ENCODE results near the gene CRIP1. TPM values are rescaled to one million over a fixed set of nuclear protein-coding genes. Genes with fewer than 3 reads are reported as not detected.

CRIP1 gene
- total and polyA plus RNA-seq, 2 donors (not counting 3 experiments of a cell fraction or from before 2014, with no cell fraction given) = 3.1 to 8.1 TPM

GRCh38 chr14:105525861-105526775 is 39.4 kb downstream of the CRIP1 start, which contains the start of gene TMEM121:
TMEM121 (plus strand) TSS chr14:105526583; CDS start chr14:105528835, 2,252 bp downstream.
- dilution Hi-C loops (cut with MboI; ENCODE audit: extremely low pct_ligation_motif_present, low sequenced_read_pairs) (no loop called here), intact Hi-C loops (cut with micrococcal nuclease) (no loop called here)
- no TSS peak for BruUV-seq (replicated peaks)
- peak within 1 kb of the TSS; percentile 45 to 63 (median 55) for H3K4me3 ChIP-seq (replicated peaks in 1 of 3; ENCODE audit: insufficient read depth in 1 of 3, low read depth in 1 of 3, low read length in 3 of 3)
- H3K4me2 ChIP-seq (ENCODE audit: insufficient read depth, low read length) = peak within 1 kb of the TSS; percentile 61
- H2AFZ ChIP-seq (ENCODE audit: low read depth, low read length) = peak within 1 kb of the TSS; percentile 63
- TF ChIP-seq POLR2A (IDR thresholded peaks at IDR 0.05; ENCODE audit: low read depth, low read length) (no peak), EZH2 (IDR thresholded peaks at IDR 0.05; ENCODE audit: borderline replicate concordance, low read depth, low read length, severe bottlenecking) (peak; percentile 64), POLR2AphosphoS5 (IDR thresholded peaks at IDR 0.05; ENCODE audit: insufficient read depth, low read depth, low read length) (no peak), FOS (IDR thresholded peaks at IDR 0.05; ENCODE audit: borderline replicate concordance, insufficient read depth, low read length) (no peak)
- TF ChIP-seq, protein P1, sequence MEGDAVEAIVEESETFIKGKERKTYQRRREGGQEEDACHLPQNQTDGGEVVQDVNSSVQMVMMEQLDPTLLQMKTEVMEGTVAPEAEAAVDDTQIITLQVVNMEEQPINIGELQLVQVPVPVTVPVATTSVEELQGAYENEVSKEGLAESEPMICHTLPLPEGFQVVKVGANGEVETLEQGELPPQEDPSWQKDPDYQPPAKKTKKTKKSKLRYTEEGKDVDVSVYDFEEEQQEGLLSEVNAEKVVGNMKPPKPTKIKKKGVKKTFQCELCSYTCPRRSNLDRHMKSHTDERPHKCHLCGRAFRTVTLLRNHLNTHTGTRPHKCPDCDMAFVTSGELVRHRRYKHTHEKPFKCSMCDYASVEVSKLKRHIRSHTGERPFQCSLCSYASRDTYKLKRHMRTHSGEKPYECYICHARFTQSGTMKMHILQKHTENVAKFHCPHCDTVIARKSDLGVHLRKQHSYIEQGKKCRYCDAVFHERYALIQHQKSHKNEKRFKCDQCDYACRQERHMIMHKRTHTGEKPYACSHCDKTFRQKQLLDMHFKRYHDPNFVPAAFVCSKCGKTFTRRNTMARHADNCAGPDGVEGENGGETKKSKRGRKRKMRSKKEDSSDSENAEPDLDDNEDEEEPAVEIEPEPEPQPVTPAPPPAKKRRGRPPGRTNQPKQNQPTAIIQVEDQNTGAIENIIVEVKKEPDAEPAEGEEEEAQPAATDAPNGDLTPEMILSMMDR (IDR thresholded peaks at IDR 0.05; ENCODE audit: extremely low read depth in 1 of 2, insufficient read depth in 1 of 2, low read depth in 1 of 2, low read length in 2 of 2) = no peak
- TF ChIP-seq, protein P2, sequence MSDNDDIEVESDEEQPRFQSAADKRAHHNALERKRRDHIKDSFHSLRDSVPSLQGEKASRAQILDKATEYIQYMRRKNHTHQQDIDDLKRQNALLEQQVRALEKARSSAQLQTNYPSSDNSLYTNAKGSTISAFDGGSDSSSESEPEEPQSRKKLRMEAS (IDR thresholded peaks at IDR 0.05; ENCODE audit: insufficient read depth, insufficient read length) = no peak
- H3K27me3 ChIP-seq (ENCODE audit: control insufficient read depth in 2 of 2, insufficient read depth in 2 of 2, low read length in 2 of 2) = peaks cover 6 to 7% of the 10 kb centered on the region in 2 experiments
- no peak within 1 kb of the TSS for H3K27ac ChIP-seq (ENCODE audit: insufficient read depth, low read depth, low read length)
- ChIA-PET CTCF (no interaction called here), POLR2A (no interaction called here)
- no peaks in the 10 kb centered on the region for H4K20me1 ChIP-seq (replicated peaks; ENCODE audit: control insufficient read depth, extremely low read depth, insufficient read depth, low read length)
- H3K4me1 ChIP-seq (ENCODE audit: control insufficient read depth, extremely low read depth, insufficient read depth, low read length) = peaks cover 17% of the 10 kb centered on the region
- no peaks in the 10 kb centered on the region for H3K9me1 ChIP-seq (replicated peaks; ENCODE audit: control insufficient read depth, extremely low read depth, insufficient read depth, low read length)
- no peak within 1 kb of the TSS for H3K9ac ChIP-seq (replicated peaks; ENCODE audit: extremely low read depth, insufficient read depth, low read length)
- H3K36me3 ChIP-seq (ENCODE audit: control insufficient read depth in 2 of 2, extremely low read depth in 1 of 2, insufficient read depth in 2 of 2, low read length in 2 of 2) = no peaks in the 10 kb centered on the region
- no peaks in the 10 kb centered on the region for H3K9me3 ChIP-seq (replicated peaks; ENCODE audit: control insufficient read depth, insufficient read depth, low read length)
- no peak for DNase-seq (ENCODE audit: low read depth, low spot score)
- FAIRE-seq = no peak
- no peaks in the 10 kb centered on the region for H3K79me2 ChIP-seq (ENCODE audit: control insufficient read depth, insufficient read depth, low read length)

Data from endothelial cell of umbilical vein (primary cell).